Memory B cell (primary cell): ENCODE results near the gene ARHGAP36.

Source experiments
- ATAC-seq: fragments of 150-1000 bp; cut with Tn5 transposase; 2 replicates; pipeline ENCODE4 v1.10.0; 2021; ENCODE audit warnings: low read depth, mild to moderate bottlenecking, moderate library complexity
- DNase-seq, 2 donors: peaks; one replicate each; pipeline ENCODE4 v3.0.0; 2022; ENCODE audit warnings: low spot score in 2 of 2
- H3K27ac Mint-ChIP-seq: one replicate; pipeline ENCODE4 v1.8.0; 2022; ENCODE audit warnings: mild to moderate bottlenecking, moderate library complexity, mixed read lengths
- H3K27me3 Mint-ChIP-seq: one replicate; pipeline ENCODE4 v1.8.0; 2022; ENCODE audit warnings: mixed read lengths
- H3K36me3 Mint-ChIP-seq: one replicate; pipeline ENCODE4 v1.8.0; 2022; ENCODE audit warnings: mild to moderate bottlenecking, mixed read lengths
- H3K4me1 Mint-ChIP-seq: one replicate; pipeline ENCODE4 v1.8.0; 2022; ENCODE audit warnings: mixed read lengths
- H3K4me3 Mint-ChIP-seq: one replicate; pipeline ENCODE4 v1.8.0; 2022; ENCODE audit warnings: mild to moderate bottlenecking, moderate library complexity, mixed read lengths
- H3K9me3 Mint-ChIP-seq: one replicate; pipeline ENCODE4 v1.8.0; 2022; ENCODE audit warnings: mixed read lengths

Gene ARHGAP36

GRCh38 chrX:131060147-131060546 is 2.0 kb downstream of the ARHGAP36 start:
- peaks cover 7% of the 10 kb centered on the region for H3K27me3 Mint-ChIP-seq
- DNase-seq = no peak
- no peaks in the 10 kb centered on the region for H3K4me1 Mint-ChIP-seq
- ATAC-seq = no peak
- H3K36me3 Mint-ChIP-seq = no peaks in the 10 kb centered on the region
- no peak overlapping the region for H3K4me3 Mint-ChIP-seq
- H3K27ac Mint-ChIP-seq = no peak overlapping the region
- no peaks in the 10 kb centered on the region for H3K9me3 Mint-ChIP-seq

DNA sequence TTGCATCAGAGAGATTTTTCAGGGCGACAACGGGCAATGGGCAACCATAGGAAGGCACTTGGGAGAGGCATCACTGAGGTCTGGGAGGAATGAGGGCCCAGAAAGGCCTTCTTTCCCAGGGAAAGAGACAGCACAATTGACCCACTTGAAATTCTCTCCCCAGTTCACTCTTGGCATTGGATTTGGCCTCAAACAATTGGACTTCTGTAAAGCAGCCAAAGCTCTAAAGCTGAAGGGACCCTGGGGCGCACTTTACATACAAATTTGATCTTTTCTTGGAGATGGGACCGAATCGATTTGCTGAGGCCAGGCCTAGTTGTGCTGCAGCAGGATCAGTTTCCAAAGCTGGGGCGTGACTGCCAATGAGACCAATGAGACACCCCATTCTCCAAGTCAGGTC is 3.2 kb downstream of the ARHGAP36 start:
- H3K36me3 Mint-ChIP-seq = no peaks in the 10 kb centered on the region
- no peaks in the 10 kb centered on the region for H3K4me1 Mint-ChIP-seq
- DNase-seq (no peak), ATAC-seq (no peak)
- H3K27me3 Mint-ChIP-seq = peaks cover 10% of the 10 kb centered on the region
- no peak overlapping the region for H3K27ac Mint-ChIP-seq
- H3K9me3 Mint-ChIP-seq = no peaks in the 10 kb centered on the region
- H3K4me3 Mint-ChIP-seq = no peak overlapping the region

DNA sequence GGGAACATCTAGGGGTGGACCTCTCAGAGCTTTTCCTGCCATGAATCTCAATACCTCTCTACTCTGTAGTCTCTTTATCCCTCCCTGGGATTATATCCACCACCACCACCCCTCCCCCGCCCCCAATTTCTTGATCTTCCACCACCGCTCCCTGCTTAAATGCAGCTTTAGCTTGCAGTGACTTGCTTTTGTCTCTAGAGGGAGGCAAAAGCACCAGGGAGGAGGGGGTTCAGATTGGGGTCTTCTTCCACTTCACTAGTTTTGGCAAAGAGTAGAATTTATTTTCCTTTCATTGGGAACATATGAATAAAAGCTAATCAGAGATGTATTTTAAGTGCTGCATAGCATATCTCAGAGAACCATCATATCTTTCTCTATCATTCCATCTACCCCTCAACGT is 5.5 kb downstream of the ARHGAP36 start:
- peaks cover 11% of the 10 kb centered on the region for H3K27me3 Mint-ChIP-seq
- H3K36me3 Mint-ChIP-seq = no peaks in the 10 kb centered on the region
- no peak overlapping the region for H3K27ac Mint-ChIP-seq
- no peaks in the 10 kb centered on the region for H3K4me1 Mint-ChIP-seq
- no peak for ATAC-seq
- no peaks in the 10 kb centered on the region for H3K9me3 Mint-ChIP-seq
- DNase-seq = no peak
- no peak overlapping the region for H3K4me3 Mint-ChIP-seq

DNA sequence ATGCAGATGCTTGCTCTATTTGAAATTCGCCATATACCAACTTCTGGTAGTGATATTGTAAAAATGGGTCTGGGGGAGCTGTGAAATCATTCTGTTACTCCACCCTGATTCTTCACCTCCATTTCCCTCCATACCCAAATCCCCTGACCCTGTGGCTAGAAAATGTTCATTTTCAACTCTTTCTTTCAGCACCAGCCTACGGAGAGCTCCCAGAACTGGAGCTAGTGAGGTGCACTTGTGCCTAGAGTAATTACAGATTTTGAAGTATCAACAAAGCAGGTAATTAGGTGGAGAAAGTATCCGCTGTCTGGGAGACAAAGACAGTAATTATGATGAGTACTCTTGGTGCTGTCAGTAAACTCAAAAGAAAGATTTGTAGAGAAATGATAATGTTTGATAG is 8.1 kb downstream of the ARHGAP36 start:
- H3K27ac Mint-ChIP-seq = no peak overlapping the region
- H3K27me3 Mint-ChIP-seq = peaks cover 13% of the 10 kb centered on the region
- H3K4me3 Mint-ChIP-seq = no peak overlapping the region
- ATAC-seq (no peak), DNase-seq (no peak)
- H3K36me3 Mint-ChIP-seq = no peaks in the 10 kb centered on the region
- no peaks in the 10 kb centered on the region for H3K4me1 Mint-ChIP-seq
- no peaks in the 10 kb centered on the region for H3K9me3 Mint-ChIP-seq

DNA sequence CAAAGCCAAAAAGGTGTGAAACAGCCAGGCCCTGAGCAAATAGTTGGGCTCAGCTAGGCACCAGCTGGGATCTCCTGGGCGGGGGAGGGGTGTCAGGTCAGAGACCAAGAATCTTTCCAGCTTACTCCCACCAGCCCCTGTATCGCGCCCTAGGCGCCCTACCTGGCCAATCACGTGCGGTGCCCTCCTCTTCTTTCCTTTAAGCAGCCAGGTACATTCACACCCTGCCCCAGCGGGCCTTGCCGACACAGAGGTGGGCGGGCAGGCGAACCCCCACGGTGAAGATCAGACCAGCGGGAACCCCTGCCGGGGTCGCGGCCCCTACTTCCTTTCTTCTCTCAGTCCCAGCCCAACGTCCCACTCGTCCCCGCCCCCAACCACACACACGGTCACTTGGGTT is 9.1 kb downstream of the ARHGAP36 start:
- DNase-seq (no peak), ATAC-seq (no peak)
- H3K27ac Mint-ChIP-seq = no peak overlapping the region
- peaks cover 13% of the 10 kb centered on the region for H3K27me3 Mint-ChIP-seq
- H3K36me3 Mint-ChIP-seq = no peaks in the 10 kb centered on the region
- no peak overlapping the region for H3K4me3 Mint-ChIP-seq
- no peaks in the 10 kb centered on the region for H3K4me1 Mint-ChIP-seq
- no peaks in the 10 kb centered on the region for H3K9me3 Mint-ChIP-seq

GRCh38 chrX:131067846-131068745 is 9.9 kb downstream of the ARHGAP36 start:
- Mint-ChIP-seq H3K4me1 (no peaks in the 10 kb centered on the region), H3K27ac (no peak overlapping the region), H3K9me3 (no peaks in the 10 kb centered on the region), H3K36me3 (no peaks in the 10 kb centered on the region), H3K4me3 (no peak overlapping the region), H3K27me3 (peaks cover 14% of the 10 kb centered on the region)
- no peak for DNase-seq
- ATAC-seq = no peak

GRCh38 chrX:131068945-131069719 is 11.0 kb downstream of the ARHGAP36 start:
- DNase-seq (no peak), ATAC-seq (no peak)
- Mint-ChIP-seq H3K27ac (no peak overlapping the region), H3K4me1 (no peaks in the 10 kb centered on the region), H3K9me3 (peaks cover under 1% of the 10 kb centered on the region), H3K27me3 (peaks cover 15% of the 10 kb centered on the region), H3K36me3 (no peaks in the 10 kb centered on the region), H3K4me3 (no peak overlapping the region)

- H3K27ac Mint-ChIP-seq = no peak overlapping the region
- H3K4me3 Mint-ChIP-seq = no peak overlapping the region
Measured at GRCh38 chrX:131072871-131073571, 14.9 kb downstream of the ARHGAP36 start.

GRCh38 chrX:131073607-131074006 is 15.5 kb downstream of the ARHGAP36 start:
- H3K4me3 Mint-ChIP-seq = no peak overlapping the region
- peaks cover 10% of the 10 kb centered on the region for H3K27me3 Mint-ChIP-seq
- no peak overlapping the region for H3K27ac Mint-ChIP-seq
- DNase-seq (no peak), ATAC-seq (no peak)
- H3K4me1 Mint-ChIP-seq = no peaks in the 10 kb centered on the region
- no peaks in the 10 kb centered on the region for H3K36me3 Mint-ChIP-seq
- H3K9me3 Mint-ChIP-seq = peaks cover 2% of the 10 kb centered on the region

More at GRCh38 chrX:131072871-131073571, 14.9 kb downstream of the ARHGAP36 start:
- H3K9me3 Mint-ChIP-seq = peaks cover 2% of the 10 kb centered on the region
- ATAC-seq = no peak
- no peaks in the 10 kb centered on the region for H3K4me1 Mint-ChIP-seq
- DNase-seq = no peak
- peaks cover 10% of the 10 kb centered on the region for H3K27me3 Mint-ChIP-seq
- H3K36me3 Mint-ChIP-seq = no peaks in the 10 kb centered on the region

GRCh38 chrX:131081772-131082740 is 23.9 kb downstream of the ARHGAP36 start:
- no peak overlapping the region for H3K27ac Mint-ChIP-seq
- H3K36me3 Mint-ChIP-seq = no peaks in the 10 kb centered on the region
- no peak overlapping the region for H3K4me3 Mint-ChIP-seq
- no peaks in the 10 kb centered on the region for H3K4me1 Mint-ChIP-seq
- ATAC-seq (no peak), DNase-seq (no peak)
- H3K27me3 Mint-ChIP-seq = peaks cover 15% of the 10 kb centered on the region
- no peaks in the 10 kb centered on the region for H3K9me3 Mint-ChIP-seq

DNA sequence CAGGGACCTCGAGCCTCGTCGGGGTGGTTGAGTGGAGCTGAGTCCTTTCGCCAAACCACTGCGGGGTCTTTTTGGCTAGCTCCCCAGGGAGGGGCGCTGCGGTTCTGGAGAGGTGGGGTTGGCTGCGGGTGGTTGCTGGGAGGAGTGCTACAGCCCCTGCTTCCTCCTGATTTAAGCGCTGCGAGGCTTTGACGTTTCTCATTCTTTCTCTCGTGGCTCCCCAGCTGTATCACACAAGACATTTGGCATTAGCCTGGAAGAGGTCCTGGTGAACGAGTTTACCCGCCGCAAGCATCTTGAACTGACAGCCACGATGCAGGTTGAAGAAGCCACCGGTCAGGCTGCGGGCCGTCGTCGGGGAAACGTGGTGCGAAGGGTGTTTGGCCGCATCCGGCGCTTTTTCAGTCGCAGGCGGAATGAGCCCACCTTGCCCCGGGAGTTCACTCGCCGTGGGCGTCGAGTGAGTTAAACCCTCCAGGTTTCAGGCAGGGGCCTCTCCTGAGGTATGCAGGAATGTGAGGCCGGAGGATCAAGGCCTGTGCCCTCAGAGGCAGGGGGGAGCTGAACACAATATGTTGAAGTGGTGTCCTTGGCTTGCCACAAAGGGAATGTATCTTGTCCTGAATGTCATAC is 25.5 kb downstream of the ARHGAP36 start:
- no peaks in the 10 kb centered on the region for H3K36me3 Mint-ChIP-seq
- no peaks in the 10 kb centered on the region for H3K4me1 Mint-ChIP-seq
- H3K27ac Mint-ChIP-seq = no peak overlapping the region
- H3K27me3 Mint-ChIP-seq = peaks cover 17% of the 10 kb centered on the region
- DNase-seq (no peak), ATAC-seq (no peak)
- no peak overlapping the region for H3K4me3 Mint-ChIP-seq
- H3K9me3 Mint-ChIP-seq = no peaks in the 10 kb centered on the region

DNA sequence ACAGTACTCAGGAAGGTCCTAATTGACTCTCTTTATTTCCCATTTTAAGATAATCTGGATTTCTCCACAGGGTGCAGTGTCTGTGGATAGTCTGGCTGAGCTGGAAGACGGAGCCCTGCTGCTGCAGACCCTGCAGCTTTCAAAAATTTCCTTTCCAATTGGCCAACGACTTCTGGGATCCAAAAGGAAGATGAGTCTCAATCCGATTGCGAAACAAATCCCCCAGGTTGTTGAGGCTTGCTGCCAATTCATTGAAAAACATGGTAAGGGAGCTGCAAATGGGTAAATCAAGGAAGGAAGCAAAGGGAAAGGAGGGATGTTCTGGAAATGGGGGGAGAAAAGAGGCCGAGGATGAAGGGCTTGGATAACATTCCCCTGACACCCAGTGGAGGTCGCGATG is 26.0 kb downstream of the ARHGAP36 start:
- Mint-ChIP-seq H3K27me3 (peaks cover 17% of the 10 kb centered on the region), H3K36me3 (no peaks in the 10 kb centered on the region)

GRCh38 chrX:131136776-131137175 is 78.6 kb downstream of the ARHGAP36 start:
- no peaks in the 10 kb centered on the region for H3K9me3 Mint-ChIP-seq

More for the DNA sequence above, 26.0 kb downstream of the ARHGAP36 start:
- Mint-ChIP-seq H3K4me3 (no peak overlapping the region), H3K4me1 (no peaks in the 10 kb centered on the region), H3K9me3 (no peaks in the 10 kb centered on the region), H3K27ac (no peak overlapping the region)
- ATAC-seq = no peak
- no peak for DNase-seq

More at GRCh38 chrX:131136776-131137175, 78.6 kb downstream of the ARHGAP36 start:
- Mint-ChIP-seq H3K36me3 (no peaks in the 10 kb centered on the region), H3K4me1 (no peaks in the 10 kb centered on the region), H3K4me3 (no peak overlapping the region), H3K27ac (no peak overlapping the region), H3K27me3 (no peaks in the 10 kb centered on the region)
- ATAC-seq = no peak
- DNase-seq = no peak
